H9 (cell line): ENCODE results near the gene MTSS2. TPM values are rescaled to one million over a fixed set of nuclear protein-coding genes. Genes with fewer than 3 reads are reported as not detected.

ENCODE experiments used
- DNase-seq: peaks from one replicate; pipeline ENCODE4 v3.0.0-alpha.2; 2017
- H2AFZ ChIP-seq: one replicate; pipeline ENCODE4 v1.6.1; 2013; ENCODE audit warnings: mild to moderate bottlenecking, low read length, control low read depth, moderate library complexity
- H2AK5ac ChIP-seq: 2 replicates; pipeline ENCODE4 v1.6.1; 2013; ENCODE audit warnings: low read length, control low read depth, mixed read lengths; ENCODE audit not compliant: insufficient read length
- H2BK120ac ChIP-seq: one replicate; pipeline ENCODE4 v1.6.1; 2013; ENCODE audit warnings: low read depth, mild to moderate bottlenecking, low read length, control low read depth, inconsistent platforms; ENCODE audit not compliant: poor library complexity, severe bottlenecking
- H2BK12ac ChIP-seq: 2 replicates; pipeline ENCODE4 v1.6.1; 2013; ENCODE audit warnings: low read length, control low read depth, mixed read lengths, low read depth; ENCODE audit not compliant: insufficient read length
- H2BK15ac ChIP-seq: 2 replicates; pipeline ENCODE4 v1.6.1; 2013; ENCODE audit warnings: low read depth, low read length, control low read depth
- H2BK20ac ChIP-seq: one replicate; pipeline ENCODE4 v1.6.1; 2013; ENCODE audit warnings: low read depth, mild to moderate bottlenecking, low read length, control low read depth, inconsistent platforms; ENCODE audit not compliant: poor library complexity, severe bottlenecking
- H2BK5ac ChIP-seq: 2 replicates; pipeline ENCODE4 v1.6.1; 2013; ENCODE audit warnings: low read length, control low read depth, mixed read lengths; ENCODE audit not compliant: insufficient read length
- H3K14ac ChIP-seq: 2 replicates; pipeline ENCODE4 v1.6.1; 2013; ENCODE audit warnings: low read length, control low read depth; ENCODE audit not compliant: insufficient read depth
- H3K18ac ChIP-seq: 2 replicates; pipeline ENCODE4 v1.6.1; 2013; ENCODE audit warnings: low read depth, mild to moderate bottlenecking, mixed read lengths, low read length, control low read depth; ENCODE audit not compliant: insufficient read length
- H3K23ac ChIP-seq: 2 replicates; pipeline ENCODE4 v1.6.1; 2013; ENCODE audit warnings: low read length, control low read depth, mixed read lengths, low read depth; ENCODE audit not compliant: insufficient read length
- H3K23me2 ChIP-seq: 2 replicates; pipeline ENCODE4 v1.6.1; 2013; ENCODE audit warnings: low read depth, mild to moderate bottlenecking, mixed read lengths, low read length, control low read depth; ENCODE audit not compliant: insufficient read length, poor library complexity, severe bottlenecking
- H3K27ac ChIP-seq: 2 replicates; pipeline ENCODE4 v1.5.1; 2013; ENCODE audit warnings: low read length, control low read depth, mixed read lengths, low read depth; ENCODE audit not compliant: insufficient read length
- H3K27me3 ChIP-seq: 2 replicates; pipeline ENCODE4 v1.6.1; 2013; ENCODE audit warnings: low read length, control low read depth, inconsistent platforms; ENCODE audit not compliant: insufficient read depth
- H3K4ac ChIP-seq: 2 replicates; pipeline ENCODE4 v1.6.1; 2013; ENCODE audit warnings: low read depth, mild to moderate bottlenecking, control low read depth, inconsistent platforms, low read length, moderate library complexity
- H3K4me1 ChIP-seq: 2 replicates; pipeline ENCODE4 v1.6.1; 2013; ENCODE audit warnings: low read length, control low read depth, inconsistent platforms; ENCODE audit not compliant: insufficient read depth
- H3K4me2 ChIP-seq: 2 replicates; pipeline ENCODE4 v1.6.1; 2013; ENCODE audit warnings: low read length, control low read depth, mixed read lengths; ENCODE audit not compliant: insufficient read length, insufficient read depth
- H3K56ac ChIP-seq: 2 replicates; pipeline ENCODE4 v1.6.1; 2013; ENCODE audit warnings: low read depth, mild to moderate bottlenecking, mixed read lengths, low read length, control low read depth; ENCODE audit not compliant: insufficient read length
- H3K79me1 ChIP-seq: 2 replicates; pipeline ENCODE4 v1.6.1; 2013; ENCODE audit warnings: low read depth, mild to moderate bottlenecking, moderate library complexity, low read length, control low read depth, inconsistent platforms; ENCODE audit not compliant: insufficient read depth, poor library complexity, severe bottlenecking
- H3K79me2 ChIP-seq: 2 replicates; pipeline ENCODE4 v1.6.1; 2013; ENCODE audit warnings: low read length, control low read depth, inconsistent platforms; ENCODE audit not compliant: insufficient read depth
- H3K9ac ChIP-seq: 2 replicates; pipeline ENCODE4 v1.6.1; 2013; ENCODE audit warnings: low read length, control low read depth, mixed read lengths; ENCODE audit not compliant: insufficient read length; ENCODE audit errors: extremely low read depth
- H3K9me3 ChIP-seq: one replicate; pipeline ENCODE4 v1.6.1; 2013; ENCODE audit warnings: low read depth, low read length, inconsistent platforms; ENCODE audit not compliant: control insufficient read depth
- H3T11ph ChIP-seq: one replicate; pipeline ENCODE4 v1.6.1; 2013; ENCODE audit warnings: mild to moderate bottlenecking, low read length, control low read depth, inconsistent platforms
- H4K20me1 ChIP-seq: one replicate; pipeline ENCODE4 v1.6.1; 2013; ENCODE audit not compliant: control insufficient read depth, insufficient read length, insufficient read depth
- H4K5ac ChIP-seq: 2 replicates; pipeline ENCODE4 v1.6.1; 2013; ENCODE audit warnings: low read depth, mild to moderate bottlenecking, mixed read lengths, low read length, control low read depth; ENCODE audit not compliant: insufficient read length
- H4K8ac ChIP-seq: replicated peaks from 2 replicates; pipeline ENCODE4 v1.6.1; 2013; ENCODE audit warnings: low read length, control low read depth, mixed read lengths, low read depth; ENCODE audit not compliant: insufficient read length
- H4K91ac ChIP-seq: 2 replicates; pipeline ENCODE4 v1.6.1; 2013; ENCODE audit warnings: low read depth, mild to moderate bottlenecking, moderate library complexity, mixed read lengths, low read length, control low read depth; ENCODE audit not compliant: insufficient read length
- H3K27ac Mint-ChIP-seq, 3 experiments: 2 replicates in 2 of 3; 3 replicates in 1 of 3; pipeline ENCODE4 v1.8.0; 2020 to 2021; ENCODE audit warnings: mixed read lengths in 3 of 3, mild to moderate bottlenecking in 1 of 3, moderate library complexity in 1 of 3
- H3K27me3 Mint-ChIP-seq: 2 replicates; pipeline ENCODE4 v1.8.0; 2021; ENCODE audit warnings: low read depth, mild to moderate bottlenecking, moderate library complexity, mixed read lengths
- H3K36me3 Mint-ChIP-seq, 3 experiments: 2 replicates in 2 of 3; 3 replicates in 1 of 3; pipeline ENCODE4 v1.8.0; 2020 to 2021; ENCODE audit warnings: low read depth in 3 of 3, mixed read lengths in 3 of 3; ENCODE audit not compliant: insufficient read depth in 1 of 3
- H3K4me1 Mint-ChIP-seq, 2 experiments: 2 replicates each; pipeline ENCODE4 v1.8.0; 2020; ENCODE audit warnings: mixed read lengths in 2 of 2
- H3K4me3 Mint-ChIP-seq, 2 experiments: 2 replicates in 1 of 2; 3 replicates in 1 of 2; pipeline ENCODE4 v1.8.0; 2020 to 2021; ENCODE audit warnings: mild to moderate bottlenecking in 2 of 2, mixed read lengths in 2 of 2, moderate library complexity in 1 of 2
- H3K9me3 Mint-ChIP-seq, 2 experiments: 2 replicates in 1 of 2; 3 replicates in 1 of 2; pipeline ENCODE4 v1.8.0; 2020; ENCODE audit warnings: mild to moderate bottlenecking in 2 of 2, mixed read lengths in 2 of 2, moderate library complexity in 1 of 2
- WGBS: extraction: QIAGEN DNeasy Blood & Tissue Kit; methylation state at CpG from one replicate; pipeline ENCODE4 v1.1.7; 2013; ENCODE audit warnings: missing lambda C conversion rate, low lambda C conversion rate, mixed read lengths; ENCODE audit not compliant: insufficient read length; ENCODE audit errors: extremely low coverage; 5-methylcytosine and 5-hydroxymethylcytosine counted together
- total RNA-seq: library from RNA; stranded (reverse); gene quantifications from 2 replicates; pipeline ENCODE4 v1.2.1, GENCODE V29; 2021
- TF ChIP-seq, protein P1 (sequence below): fragments of 200-600 bp; sonication (generic); conservative IDR thresholded peaks from 3 replicates; pipeline ENCODE4 v1.8.0; 2021; ENCODE audit warnings: antibody characterized with exemption, mild to moderate bottlenecking

Gene MTSS2
- total RNA-seq, 1 experiment from 2014 or later, result 41.0 TPM

DNA sequence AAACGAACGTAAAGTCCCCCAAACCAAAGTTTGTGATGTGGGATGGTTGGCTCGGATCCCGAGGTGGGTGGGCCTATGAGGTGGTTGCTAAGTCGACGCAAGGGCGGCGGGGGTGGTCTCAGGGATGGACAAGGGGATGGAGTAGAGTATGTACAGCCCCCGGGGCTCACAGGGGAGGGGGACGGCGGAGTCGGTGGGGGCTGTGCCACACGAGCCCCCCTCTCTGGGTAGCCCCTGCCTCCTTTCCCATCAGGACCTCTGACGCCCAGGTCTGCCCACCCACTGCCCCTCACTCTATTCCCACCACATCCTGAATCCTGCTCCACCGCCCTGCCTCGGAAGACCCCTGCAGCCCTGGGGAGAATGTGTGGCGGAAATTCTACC is 24.3 kb downstream of the MTSS2 start:
- Histone ChIP-seq H3K18ac (no peak overlapping the region), H3K4me2 (no peak overlapping the region), H4K91ac (no peak overlapping the region), H3K23me2 (no peaks in the 10 kb centered on the region), H3K79me1 (no peaks in the 10 kb centered on the region), H3K79me2 (no peaks in the 10 kb centered on the region), H3K23ac (no peak overlapping the region), H2AK5ac (no peak overlapping the region), H3K9ac (no peak overlapping the region), H2BK5ac (no peak overlapping the region), H3K56ac (no peak overlapping the region), H4K5ac (no peak overlapping the region), H3T11ph (no peak overlapping the region), H3K27me3 (no peaks in the 10 kb centered on the region), H3K27ac (no peak overlapping the region), H2AFZ (no peak overlapping the region), H3K4ac (no peak overlapping the region), H3K9me3 (no peaks in the 10 kb centered on the region), H2BK20ac (no peak overlapping the region), H4K8ac (no peak overlapping the region), H2BK15ac (no peak overlapping the region), H2BK12ac (no peak overlapping the region), H3K14ac (no peak overlapping the region), H3K4me1 (peaks cover 3% of the 10 kb centered on the region; the same call in 1 of the 2 replicates), H4K20me1 (no peaks in the 10 kb centered on the region), H2BK120ac (no peak overlapping the region)
- TF ChIP-seq, protein P1, sequence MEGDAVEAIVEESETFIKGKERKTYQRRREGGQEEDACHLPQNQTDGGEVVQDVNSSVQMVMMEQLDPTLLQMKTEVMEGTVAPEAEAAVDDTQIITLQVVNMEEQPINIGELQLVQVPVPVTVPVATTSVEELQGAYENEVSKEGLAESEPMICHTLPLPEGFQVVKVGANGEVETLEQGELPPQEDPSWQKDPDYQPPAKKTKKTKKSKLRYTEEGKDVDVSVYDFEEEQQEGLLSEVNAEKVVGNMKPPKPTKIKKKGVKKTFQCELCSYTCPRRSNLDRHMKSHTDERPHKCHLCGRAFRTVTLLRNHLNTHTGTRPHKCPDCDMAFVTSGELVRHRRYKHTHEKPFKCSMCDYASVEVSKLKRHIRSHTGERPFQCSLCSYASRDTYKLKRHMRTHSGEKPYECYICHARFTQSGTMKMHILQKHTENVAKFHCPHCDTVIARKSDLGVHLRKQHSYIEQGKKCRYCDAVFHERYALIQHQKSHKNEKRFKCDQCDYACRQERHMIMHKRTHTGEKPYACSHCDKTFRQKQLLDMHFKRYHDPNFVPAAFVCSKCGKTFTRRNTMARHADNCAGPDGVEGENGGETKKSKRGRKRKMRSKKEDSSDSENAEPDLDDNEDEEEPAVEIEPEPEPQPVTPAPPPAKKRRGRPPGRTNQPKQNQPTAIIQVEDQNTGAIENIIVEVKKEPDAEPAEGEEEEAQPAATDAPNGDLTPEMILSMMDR, result no peak
- H3K4me1 Mint-ChIP-seq, result peaks cover 8 to 19% of the 10 kb centered on the region in 2 experiments
- H3K4me3 Mint-ChIP-seq, result no peak overlapping the region
- DNase-seq, result no peak
- H3K36me3 Mint-ChIP-seq, result peaks cover 11 to 22% (median 16%) of the 10 kb centered on the region in 3 experiments; a peak in 6 of 7 replicates
- H3K27me3 Mint-ChIP-seq, result no peaks in the 10 kb centered on the region; the same call in 1 of the 2 replicates
- peak overlapping the region in 1 of 3 experiments; percentile 86; a peak in 3 of 7 replicates for H3K27ac Mint-ChIP-seq
- H3K9me3 Mint-ChIP-seq, result no peaks in the 10 kb centered on the region
- WGBS, result no CpG with 5 or more reads among the region's 17 CpGs
